ENCODE measurements around the gene ERICH3.
"Not testable (repeated sequence)": the region's sequence is repeated elsewhere in the genome, so short reads cannot be mapped to it uniquely, and the experiment has no call there.

The ERICH3 gene

DNA sequence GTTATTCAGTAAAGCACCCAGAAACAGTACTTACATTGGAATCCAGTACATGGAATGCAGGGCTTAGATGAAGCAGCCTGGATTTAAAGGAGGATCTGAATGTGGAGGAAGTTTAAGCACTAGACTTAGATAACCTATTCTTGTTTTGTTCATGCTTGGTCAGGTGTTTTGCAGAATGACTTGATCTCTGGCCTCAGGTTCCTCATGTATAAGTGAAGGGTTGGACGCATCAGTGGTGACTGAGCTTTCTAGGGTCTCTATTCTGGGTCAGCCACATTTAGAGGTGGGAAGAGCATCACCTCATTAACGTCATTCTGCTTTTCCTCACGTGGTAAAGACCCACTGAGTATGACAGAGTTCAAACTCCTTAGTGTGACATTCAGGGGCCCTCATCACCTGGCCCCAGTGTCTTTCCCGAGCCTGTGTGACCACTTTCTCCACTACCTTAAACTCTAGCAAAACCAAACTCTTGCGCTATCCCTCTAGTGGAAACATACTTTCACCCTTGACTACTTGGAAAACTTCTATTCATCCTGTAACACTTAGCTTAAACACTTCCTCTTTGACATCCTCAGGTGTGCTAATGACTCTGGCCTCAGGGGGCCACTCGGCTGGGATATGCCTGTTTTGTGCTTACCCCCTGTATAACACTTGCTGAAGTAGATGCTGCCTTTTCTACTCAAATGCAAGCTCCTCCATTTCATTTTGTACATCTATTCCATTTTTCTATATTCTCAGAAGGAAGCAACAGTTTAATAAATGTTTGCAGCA lies 871 bp upstream of the ERICH3 start:
- no peak for DNase-seq

DNA sequence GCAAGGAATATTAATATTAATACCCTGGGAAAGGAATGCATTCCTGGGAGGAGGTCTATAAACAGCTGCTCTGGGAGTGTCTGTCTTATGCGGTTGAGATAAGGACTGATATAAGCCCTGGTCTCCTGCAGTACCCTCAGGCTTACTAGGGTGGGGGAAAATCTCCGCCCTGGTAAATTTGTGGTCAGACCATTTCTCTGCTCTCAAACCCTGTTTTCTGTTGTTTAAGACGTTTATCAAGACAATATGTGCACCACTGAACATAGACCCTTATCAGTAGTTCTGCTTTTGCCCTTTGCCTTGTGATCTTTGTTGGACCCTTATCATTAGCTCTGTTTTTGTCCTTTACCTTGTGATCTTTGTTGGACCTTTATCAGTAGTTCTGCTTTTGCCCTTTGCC lies 2.7 kb downstream of the ERICH3 start:
- not testable (repeated sequence) for DNase-seq

DNA sequence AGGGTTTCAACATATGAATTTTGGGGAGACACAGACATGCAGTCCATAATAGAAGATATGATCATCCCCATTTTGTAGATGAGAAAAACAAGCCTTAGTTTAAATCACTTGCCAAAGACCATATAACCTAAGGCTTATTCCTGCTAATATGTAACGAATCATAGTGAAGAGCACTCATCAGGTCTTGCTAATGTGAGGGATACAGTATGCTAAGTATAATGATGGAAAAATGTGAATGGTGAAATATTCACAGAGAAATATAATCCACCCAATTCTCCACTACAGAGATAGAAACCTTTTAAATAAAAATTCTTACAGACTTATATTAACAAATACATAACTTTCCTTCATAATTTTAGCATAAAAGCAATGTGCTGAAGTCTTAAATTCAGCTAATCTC lies 18.9 kb downstream of the ERICH3 start:
- no peak for DNase-seq

DNA sequence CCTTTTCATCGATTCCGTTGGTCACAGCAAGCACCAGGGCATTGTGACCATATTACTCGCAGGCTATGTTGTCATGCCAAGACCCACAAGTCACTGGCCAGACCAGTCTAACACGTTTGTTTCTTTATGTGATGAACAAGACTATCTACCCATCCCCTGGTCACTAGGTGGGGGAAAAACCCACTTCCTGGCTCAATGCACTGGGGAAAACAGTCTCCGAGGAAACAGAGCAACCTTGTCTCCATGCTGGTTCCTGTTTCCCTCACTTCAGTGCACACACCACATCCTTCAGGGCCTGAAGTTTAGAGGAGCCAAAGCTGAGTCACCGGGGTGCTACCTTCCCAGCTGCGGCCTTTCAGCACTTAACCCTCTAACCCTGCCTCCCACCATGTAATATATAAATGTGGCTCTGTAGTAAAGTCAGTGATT lies 20.9 kb downstream of the ERICH3 start:
- no peak for DNase-seq

DNA sequence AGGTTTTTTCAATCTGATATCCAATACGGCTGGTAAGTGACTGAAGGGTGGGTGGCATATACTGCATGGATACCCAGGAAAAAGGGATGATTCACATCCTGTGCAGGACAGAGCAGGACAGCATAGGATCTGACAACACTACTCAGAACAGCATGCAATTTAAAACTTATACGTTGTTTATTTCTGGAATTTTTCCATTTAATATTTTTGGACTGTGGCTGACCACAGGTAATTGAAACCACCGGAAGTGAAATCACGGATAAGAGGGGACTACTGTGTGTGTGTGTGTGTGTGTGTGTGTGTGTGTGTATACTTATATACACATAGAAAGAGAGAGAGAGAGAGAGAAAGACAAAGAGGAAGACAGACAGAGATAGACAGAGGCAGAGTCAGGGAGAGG lies 23.0 kb downstream of the ERICH3 start:
- no peak for DNase-seq

DNA sequence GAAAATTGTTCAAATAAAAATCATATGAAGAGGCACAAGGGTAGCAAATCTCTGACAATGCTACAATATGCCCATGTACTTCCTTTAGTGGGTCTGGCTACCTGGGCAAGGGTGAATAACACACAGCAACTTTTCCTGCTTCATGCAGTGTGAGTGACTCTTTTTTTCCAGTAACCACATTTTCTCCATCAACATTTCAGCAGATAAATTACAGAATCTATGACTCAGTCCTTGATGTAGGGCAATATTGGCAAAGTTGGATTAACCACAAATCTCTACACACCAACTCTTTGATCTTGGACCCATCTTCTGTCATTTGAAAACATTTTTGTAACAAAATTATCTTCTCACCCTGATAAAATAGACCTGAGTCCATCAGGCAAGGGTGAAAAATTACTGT lies 31.7 kb downstream of the ERICH3 start:
- DNase-seq, result no peak

DNA sequence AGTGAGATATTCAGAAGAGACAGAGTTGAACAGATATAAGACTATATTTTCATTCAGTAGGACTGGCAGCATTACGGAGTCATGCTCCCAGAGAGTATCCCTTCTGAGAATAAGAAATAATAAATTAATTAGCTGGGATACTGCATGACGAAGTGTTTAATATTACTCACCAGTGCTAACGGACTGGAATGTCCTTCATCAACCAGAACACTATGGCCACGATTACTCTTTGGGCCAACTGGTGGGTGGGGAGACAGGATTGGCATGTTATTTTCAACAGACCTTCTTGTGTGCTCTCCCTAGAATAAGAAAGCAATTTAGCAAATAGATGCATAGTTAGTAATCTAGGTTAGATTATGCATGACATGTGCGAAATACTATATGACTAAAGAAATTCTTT lies 32.4 kb downstream of the ERICH3 start:
- DNase-seq, result no peak

DNA sequence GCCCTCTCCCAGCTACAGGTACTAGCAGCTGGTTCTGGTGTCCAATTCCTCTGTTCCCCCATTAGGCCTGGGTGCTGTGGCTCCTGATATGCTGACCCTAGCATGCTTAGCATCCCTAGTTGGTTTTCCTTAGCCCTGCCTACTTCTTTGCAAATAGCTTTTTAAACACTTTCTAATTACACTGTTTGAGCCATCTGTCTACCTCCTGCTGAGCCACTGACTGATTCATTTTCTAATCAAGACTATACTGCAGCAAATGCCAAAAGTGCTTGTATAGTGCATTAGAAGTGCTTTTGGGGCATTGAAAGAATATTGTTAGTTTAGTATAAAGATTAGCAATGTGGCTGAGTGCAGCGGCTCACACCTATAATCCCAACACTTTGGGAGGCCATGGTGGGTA lies 36.3 kb downstream of the ERICH3 start:
- peak in 1 of 2 experiments; percentile 31 for DNase-seq

DNA sequence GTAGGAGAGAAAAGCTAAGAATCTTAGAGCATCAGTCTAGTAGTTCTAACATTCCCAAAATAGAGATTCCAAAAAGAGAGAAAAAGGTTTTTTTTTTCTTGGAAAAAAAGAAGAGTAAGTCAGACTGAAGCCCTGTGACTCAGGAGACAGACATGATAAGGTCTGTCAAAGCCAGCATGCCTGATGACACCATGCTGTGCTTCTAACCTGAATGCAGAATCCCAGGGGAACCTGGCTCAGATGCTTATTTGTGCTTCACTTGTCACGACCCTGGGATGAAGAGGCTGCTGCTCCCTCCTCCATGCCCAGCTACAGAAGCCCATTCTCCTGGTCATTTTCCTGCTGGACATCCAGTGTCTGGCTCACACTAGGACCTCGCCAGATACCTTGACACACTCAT lies 44.3 kb downstream of the ERICH3 start:
- no peak for DNase-seq

DNA sequence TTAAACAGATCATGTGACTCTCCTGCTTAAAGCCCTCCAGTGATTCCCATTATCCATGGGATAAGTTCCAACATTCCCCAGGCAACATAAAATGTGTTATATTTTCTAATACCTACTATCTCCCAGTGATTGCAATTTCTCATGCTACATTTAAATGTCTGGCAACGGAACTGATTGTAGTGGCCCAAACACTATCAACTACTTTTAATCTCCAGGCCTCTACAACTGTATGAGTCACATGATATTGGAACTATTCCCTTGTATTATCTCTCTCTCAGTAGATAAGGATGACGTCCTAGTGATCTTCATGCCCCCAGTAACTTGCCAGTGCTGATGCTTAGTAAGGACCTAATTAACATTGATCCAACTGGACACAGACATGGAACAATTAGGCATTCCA lies 49.9 kb downstream of the ERICH3 start:
- no peak for DNase-seq

DNA sequence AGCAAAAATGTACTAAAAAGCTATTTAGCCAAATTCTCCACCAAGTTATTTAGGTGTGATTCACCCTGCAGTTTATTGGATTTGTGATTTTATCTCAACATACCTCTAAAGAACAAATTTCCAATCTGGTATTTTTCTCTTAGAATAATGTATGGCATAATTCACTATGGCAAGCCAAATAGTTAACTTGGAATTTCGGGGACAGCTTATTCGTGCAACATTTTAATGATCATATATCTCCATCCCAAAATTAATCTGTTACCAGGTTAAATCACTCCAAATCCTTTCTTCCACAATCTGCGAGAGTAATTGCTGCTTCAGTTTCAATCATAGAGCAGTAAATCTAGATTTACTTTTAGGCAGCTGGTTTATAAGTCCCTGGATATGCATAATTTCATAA lies 53.4 kb downstream of the ERICH3 start:
- no peak for DNase-seq

DNA sequence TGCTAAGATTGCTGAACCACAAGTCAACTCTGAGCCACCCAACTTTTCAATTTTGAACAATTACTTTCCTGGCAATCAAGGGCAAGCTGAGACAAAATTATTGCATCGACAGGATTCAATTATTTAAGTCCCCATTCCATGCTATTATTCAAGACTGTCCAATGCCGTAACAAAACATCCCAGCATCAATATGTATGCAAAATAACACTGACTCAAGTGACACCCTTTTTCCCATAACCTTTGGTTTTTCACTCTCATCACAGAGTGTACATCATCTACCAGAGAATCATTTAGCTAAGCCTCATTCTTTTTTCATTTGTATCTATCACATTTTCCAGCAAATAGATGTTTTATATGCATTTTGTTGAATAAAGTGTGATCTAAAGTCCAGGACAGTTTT lies 54.6 kb downstream of the ERICH3 start:
- DNase-seq, result no peak

DNA sequence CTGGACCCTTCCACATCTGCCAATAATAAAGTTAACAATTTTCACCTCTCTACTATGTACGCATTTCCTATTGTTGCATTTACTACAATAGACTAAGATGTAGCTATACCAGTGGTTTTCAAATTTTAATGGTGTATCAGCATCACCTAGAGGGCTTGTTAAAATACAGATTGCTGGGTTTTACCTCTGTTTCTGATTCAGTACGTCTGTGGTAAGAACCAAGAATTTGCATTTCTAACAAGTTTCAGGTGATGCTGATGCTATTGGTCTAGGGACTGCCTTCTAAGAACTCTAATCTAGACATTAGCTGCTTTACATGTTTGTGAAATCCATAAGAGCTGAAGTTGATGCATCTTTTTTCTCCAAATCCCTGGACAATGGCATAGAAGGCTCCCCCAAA lies 59.7 kb downstream of the ERICH3 start:
- no peak for DNase-seq

DNA sequence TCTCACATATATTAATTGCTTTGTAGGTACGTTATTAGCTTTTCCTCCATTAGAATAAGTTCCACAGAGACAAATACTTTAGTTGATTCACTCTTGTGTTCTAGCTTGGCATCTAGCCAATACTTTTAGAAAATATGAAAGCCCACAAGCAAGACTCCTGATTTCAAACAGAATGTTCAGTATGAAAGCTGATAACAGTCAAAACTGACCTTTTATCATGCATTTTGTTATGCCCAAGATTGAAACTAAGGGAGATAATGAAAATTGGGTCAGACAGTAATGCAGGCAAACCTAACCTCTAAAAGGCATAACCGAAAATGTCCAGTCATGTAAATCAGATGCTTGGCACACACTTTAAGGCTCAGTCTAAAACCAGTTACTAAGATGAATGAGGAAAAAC lies 61.7 kb downstream of the ERICH3 start:
- DNase-seq, result no peak

DNA sequence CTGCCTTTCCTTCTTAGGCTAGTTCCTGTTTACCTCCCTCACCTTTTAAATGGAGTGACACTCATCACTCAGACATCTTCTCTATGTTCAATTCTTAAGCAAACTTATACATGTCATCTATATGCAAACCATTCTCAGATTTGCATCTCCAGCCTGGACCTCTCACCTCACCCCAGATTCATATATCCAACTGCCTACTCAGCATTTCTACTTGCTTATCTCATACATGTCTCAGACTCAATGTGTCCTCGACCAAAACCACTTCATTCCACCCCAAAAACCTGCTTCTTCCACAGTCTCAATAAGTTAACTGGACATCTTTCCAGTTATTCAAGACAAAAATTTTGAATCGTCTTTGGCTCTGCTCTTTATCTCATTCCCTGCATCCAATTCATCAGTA lies 62.6 kb downstream of the ERICH3 start:
- DNase-seq, result no peak

DNA sequence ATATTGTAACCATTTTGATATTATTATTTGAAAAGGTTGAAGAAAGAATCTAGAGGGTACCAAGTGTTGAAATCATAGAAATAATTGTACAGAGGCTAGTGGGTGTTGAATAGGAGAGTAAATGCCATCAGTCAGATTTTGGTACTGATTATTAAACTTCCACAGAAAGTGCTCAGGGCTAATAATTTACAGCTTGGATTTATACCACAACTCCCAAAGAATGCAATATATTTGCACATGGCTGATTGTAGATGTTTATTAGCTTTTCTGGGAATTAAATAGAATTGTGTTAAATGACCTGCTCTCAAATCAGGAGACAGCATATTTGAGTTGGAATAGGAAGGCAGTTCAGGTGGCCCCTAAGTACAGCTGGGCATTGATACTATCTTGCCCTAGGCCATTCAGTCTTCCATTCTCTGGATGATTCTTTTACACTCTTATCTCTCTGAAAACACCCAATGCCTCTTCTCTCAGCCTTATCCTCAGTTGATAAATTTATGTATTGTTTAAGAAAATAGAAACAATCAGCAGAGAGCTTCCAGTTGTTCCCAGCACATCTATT lies 63.7 kb downstream of the ERICH3 start:
- DNase-seq, result no peak

DNA sequence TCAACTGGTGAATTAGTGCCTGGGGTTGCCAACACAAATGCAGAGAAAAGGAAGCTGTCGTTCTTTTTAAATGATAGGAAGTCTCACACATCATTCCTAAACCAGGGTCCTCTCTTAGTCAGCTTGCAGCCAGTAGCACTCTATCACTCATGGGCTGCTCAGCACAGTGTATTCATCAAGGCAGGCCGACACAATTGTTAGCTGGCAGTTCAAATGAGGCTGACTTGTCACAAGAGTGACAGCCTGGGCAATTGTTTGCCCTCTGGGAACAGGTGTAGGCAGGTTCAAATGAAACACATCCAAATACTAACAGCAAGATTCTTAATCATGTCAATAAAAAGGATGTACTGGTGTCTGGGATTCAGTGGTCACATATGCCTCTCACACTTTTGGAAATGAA lies 76.9 kb downstream of the ERICH3 start:
- peak in 1 of 2 experiments; percentile 13 for DNase-seq

DNA sequence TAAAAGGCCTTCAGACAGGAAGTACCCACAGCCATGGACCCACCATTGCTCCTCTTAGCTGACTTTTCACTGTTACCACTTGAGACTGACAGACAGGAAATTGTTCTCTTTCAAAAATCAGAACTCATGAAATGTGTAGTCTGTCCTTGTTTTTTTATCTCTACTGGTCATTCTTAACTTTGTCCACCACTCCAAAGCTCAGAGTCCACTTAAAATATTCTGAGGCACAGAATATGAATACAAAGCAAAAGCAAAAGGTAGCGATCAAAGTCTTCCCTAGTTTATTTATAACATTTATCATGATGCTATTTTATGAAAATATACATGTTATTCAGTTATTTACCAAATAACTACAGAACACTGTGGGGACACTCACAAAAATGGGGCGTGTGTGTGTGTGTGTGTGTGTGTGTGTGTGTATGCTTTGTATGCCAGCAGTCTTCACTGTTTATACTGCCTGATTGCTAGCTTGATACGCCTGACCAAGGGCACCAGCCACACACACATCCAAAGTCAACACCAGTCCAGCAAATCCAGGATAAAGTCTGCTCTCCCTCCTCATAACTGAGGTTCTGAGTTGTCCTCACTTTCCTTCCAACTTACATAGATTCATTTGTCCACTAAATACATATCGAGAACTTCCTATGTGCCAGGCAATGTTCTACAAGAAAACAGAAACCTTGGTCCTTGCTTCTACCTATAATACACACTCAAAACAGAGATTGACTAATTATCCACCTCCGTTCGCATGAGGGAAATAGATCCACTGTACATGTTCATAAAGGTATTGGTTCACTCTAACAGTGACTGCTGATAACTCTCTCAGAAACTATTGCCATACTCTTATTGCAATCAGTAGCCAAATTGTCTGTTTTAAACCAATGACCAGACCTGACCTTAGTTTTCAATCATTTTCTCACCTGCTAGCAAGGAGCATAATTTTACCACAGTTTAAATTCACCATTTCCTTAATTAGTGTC lies 79.4 kb downstream of the ERICH3 start:
- DNase-seq, result no peak

DNA sequence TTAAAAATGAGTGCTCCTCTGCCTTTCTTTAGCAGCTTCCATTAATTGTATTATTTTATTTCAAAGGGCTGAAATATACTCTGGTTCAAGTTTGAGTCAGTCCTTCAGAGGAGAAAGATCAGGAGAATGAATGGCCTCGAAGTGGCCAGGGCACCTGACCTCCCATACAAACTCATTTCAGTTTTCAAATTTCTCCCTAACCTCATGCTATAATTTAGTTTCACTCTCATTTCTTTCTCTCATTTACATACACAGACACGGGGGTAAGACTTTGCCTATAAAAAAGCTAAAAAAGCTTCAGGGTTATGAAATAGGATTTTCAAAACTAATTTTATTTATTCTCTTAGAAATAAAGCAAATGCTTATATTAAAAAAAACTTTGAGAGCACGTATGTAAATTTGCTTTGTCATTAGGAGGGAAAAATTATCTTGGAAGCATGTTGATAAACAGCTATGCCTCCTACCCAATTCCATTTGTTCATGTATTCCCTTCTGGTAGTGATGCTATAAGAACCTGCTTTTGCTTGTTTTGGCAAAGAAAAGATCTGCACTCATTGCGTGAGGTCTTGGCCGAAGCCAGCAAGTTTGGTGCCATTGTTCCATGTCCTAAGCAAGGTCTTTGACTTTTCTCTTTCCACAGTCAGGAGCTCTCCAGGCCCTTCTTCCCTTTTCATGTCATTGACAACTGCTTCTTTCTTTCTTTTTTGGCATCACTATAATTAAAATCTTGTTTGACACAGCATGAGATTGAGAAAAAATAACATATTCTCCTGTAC lies 80.8 kb downstream of the ERICH3 start:
- DNase-seq, result no peak

DNA sequence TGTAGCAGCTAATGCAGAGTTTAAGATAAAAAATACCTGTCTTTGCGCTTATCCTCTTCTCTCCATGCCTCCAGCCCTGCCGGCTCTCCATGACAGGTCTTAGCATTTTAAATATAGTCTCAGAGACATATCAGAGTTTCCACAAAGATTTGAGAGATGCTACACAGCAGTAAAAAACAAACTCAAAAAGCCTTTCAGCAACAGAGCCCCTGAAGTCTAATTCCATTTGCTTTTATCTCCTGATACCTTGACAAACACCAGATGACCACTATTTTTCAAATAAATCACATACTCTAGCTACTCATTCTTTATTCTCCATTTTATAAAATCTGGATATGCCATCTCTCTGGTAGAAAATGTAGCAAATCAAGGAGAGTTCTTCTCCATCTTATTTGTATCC lies 81.6 kb downstream of the ERICH3 start:
- DNase-seq, result no peak

DNA sequence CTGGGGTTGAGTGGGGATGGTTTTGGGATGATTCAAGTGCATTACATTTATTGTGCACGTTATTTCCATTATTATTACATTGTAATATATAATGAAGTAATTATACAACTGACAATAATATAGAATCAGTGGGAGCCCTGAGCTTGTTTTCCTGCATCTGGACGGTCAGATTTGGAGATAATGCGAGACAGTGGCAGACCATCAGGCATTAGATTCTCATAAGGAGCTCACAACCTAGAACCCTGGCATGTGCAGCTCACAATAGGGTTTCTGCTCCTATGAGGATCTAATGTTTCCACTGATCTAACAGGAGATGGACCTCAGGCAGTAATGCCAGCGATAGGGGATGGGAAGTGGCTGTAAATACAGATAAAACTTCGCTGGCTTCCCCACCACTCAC lies 83.3 kb downstream of the ERICH3 start:
- DNase-seq, result no peak

DNA sequence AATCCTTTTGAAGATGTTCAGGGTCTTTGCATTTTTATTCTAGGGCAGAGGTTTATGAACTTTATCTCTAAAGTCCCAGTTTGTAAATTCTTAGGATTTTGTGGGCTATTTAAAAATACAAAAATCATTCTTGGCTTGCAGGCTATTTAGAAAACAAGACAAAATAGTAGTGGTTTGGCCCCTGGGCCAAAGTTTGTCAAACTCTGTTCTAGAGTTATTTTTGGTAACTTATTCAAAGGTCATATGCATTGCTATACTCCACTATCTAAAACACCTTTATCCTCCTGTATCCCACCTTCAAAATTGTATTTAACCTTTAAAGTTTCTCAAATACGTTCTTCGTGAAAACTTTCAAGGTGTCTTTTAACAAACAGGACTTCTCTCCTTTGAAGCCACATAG lies 85.7 kb downstream of the ERICH3 start:
- no peak for DNase-seq

All from NCI-H2081 (cell line).